MM.1S (cell line): ENCODE measurements around the gene TMPRSS7.
A peak's percentile ranks its signal among the peaks of the same experiment; 100 is the strongest.

Source experiments
- DNase-seq: peaks from one replicate; pipeline ENCODE4 v3.0.0-alpha.2; 2015
- H2AFZ ChIP-seq: fragments of 300-600 bp; sonication (generic); 2 replicates; pipeline ENCODE4 v1.6.0; 2016; ENCODE audit warnings: antibody characterized with exemption, low read length
- H3F3A ChIP-seq: fragments of 300-600 bp; sonication (generic); 2 replicates; pipeline ENCODE4 v1.6.1; 2016; ENCODE audit warnings: mild to moderate bottlenecking, antibody characterized with exemption, low read length, moderate library complexity, mixed read lengths; ENCODE audit not compliant: insufficient read depth
- H3K27ac ChIP-seq: fragments of 300-600 bp; sonication (generic); 2 replicates; pipeline ENCODE4 v1.5.1; 2016; ENCODE audit warnings: mild to moderate bottlenecking, low read length
- H3K27me3 ChIP-seq: fragments of 300-600 bp; sonication (generic); replicated peaks from 2 replicates; pipeline ENCODE4 v1.6.0; 2016; ENCODE audit warnings: low read length; ENCODE audit not compliant: insufficient read depth
- H3K36me3 ChIP-seq: fragments of 300-600 bp; sonication (generic); replicated peaks from 2 replicates; pipeline ENCODE4 v1.6.1; 2016; ENCODE audit warnings: mild to moderate bottlenecking, low read length, mixed read lengths; ENCODE audit not compliant: insufficient read depth
- H3K4me1 ChIP-seq: fragments of 300-600 bp; sonication (generic); 2 replicates; pipeline ENCODE4 v1.6.1; 2016; ENCODE audit warnings: low read length, mixed read lengths
- H3K4me2 ChIP-seq: fragments of 300-600 bp; sonication (generic); 2 replicates; pipeline ENCODE4 v1.6.0; 2016; ENCODE audit warnings: low read depth, low read length
- H3K4me3 ChIP-seq: fragments of 300-600 bp; sonication (generic); 2 replicates; pipeline ENCODE4 v1.5.1; 2016; ENCODE audit warnings: low read length, mixed read lengths
- H3K79me2 ChIP-seq: fragments of 300-600 bp; sonication (generic); 2 replicates; pipeline ENCODE4 v1.6.1; 2016; ENCODE audit warnings: mixed run types, low read length, mixed read lengths
- H3K9ac ChIP-seq: fragments of 300-600 bp; sonication (generic); 2 replicates; pipeline ENCODE4 v1.6.1; 2016; ENCODE audit warnings: low read length, mixed read lengths
- H3K9me2 ChIP-seq: fragments of 300-600 bp; sonication (generic); replicated peaks from 2 replicates; pipeline ENCODE4 v1.6.1; 2016; ENCODE audit warnings: mild to moderate bottlenecking, low read length, mixed read lengths; ENCODE audit not compliant: insufficient read depth
- H3K9me3 ChIP-seq: fragments of 300-600 bp; sonication (generic); replicated peaks from 2 replicates; pipeline ENCODE4 v1.6.1; 2016; ENCODE audit warnings: mild to moderate bottlenecking, low read length, mixed read lengths; ENCODE audit not compliant: insufficient read depth
- H4K20me1 ChIP-seq: fragments of 300-600 bp; sonication (generic); 2 replicates; pipeline ENCODE4 v1.6.1; 2016; ENCODE audit warnings: mild to moderate bottlenecking, low read length, moderate library complexity, mixed read lengths; ENCODE audit not compliant: insufficient read depth
- EZH2 ChIP-seq: fragments of 300-600 bp; sonication (generic); optimal IDR thresholded peaks from 2 replicates; pipeline ENCODE3; 2017; ENCODE audit warnings: low read depth, mild to moderate bottlenecking, antibody characterized with exemption, low read length, mixed read lengths
- EZH2phosphoT487 ChIP-seq: fragments of 300-600 bp; sonication (generic); IDR thresholded peaks from 2 replicates; pipeline ENCODE4 v1.6.1; 2018; ENCODE audit warnings: antibody characterized with exemption, low read length
- TF ChIP-seq, protein P1 (sequence below): fragments of 300-600 bp; sonication (generic); IDR thresholded peaks from 2 replicates; pipeline ENCODE4 v1.5.1; 2016; ENCODE audit warnings: antibody characterized with exemption, low read length, mixed read lengths

Gene TMPRSS7

DNA sequence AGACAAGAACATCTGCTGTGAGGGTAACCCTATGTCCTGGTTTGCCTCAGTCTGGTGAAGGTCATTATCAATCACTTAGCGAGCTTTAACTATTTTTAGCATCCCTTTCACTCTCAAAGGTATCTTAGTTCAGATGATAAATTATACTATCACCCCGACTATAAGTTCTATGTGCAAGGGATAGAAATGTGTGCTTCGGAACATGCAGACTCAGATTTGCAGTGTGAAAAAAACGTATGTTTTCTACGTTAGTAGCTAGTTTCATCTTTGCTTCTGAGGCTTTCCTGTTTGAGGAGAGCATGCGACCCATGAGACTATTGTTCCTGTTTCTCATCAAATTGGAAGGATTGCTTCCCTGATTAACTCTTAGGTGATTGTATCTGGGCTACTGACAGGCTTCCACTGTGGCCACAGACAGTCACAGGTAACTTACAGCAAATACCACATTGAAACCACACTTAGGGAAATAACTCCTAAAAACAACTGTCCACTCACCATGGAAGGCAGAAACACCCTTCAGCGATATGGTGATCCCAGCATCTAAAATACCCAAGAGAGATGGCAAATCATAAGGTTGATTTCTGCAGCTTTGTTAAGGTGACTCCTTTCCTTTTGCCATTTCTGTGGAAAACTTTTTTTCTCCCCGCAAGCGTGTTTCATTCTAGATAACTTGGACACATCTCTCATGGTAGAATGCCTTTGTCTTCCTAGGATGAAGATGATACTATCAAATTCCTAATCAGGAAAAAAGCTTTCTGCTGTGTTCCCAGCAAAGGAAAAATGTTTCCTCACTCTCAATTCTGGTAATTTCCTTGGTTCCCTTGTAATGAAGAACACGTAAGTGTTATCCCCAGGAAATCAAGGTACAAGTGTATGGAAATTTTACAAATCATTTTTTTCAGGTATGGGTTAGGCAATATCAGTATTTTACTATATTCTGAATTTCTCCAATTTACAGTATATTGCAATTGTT lies 93.3 kb downstream of the TMPRSS7 start:
- peaks cover 52% of the 10 kb centered on the region for H3F3A ChIP-seq
- H3K9ac ChIP-seq, result peak overlapping the region; percentile 40
- H3K9me3 ChIP-seq, result no peaks in the 10 kb centered on the region
- H3K4me2 ChIP-seq, result peak overlapping the region; percentile 68
- H3K27ac ChIP-seq, result peak overlapping the region; percentile 81
- 0 out of 2 replicates have a peak, but pooled peaks cover 3% of the 10 kb centered on the region for H3K36me3 ChIP-seq
- H3K4me3 ChIP-seq, result peak overlapping the region; percentile 24
- H3K27me3 ChIP-seq, result no peaks in the 10 kb centered on the region
- H3K4me1 ChIP-seq, result peaks cover 68% of the 10 kb centered on the region
- H3K9me2 ChIP-seq, result no peaks in the 10 kb centered on the region
- peaks cover 66% of the 10 kb centered on the region for H3K79me2 ChIP-seq
- peak; percentile 42 for DNase-seq
- TF ChIP-seq EZH2 (no peak), EZH2phosphoT487 (no peak)
- TF ChIP-seq, protein P1, sequence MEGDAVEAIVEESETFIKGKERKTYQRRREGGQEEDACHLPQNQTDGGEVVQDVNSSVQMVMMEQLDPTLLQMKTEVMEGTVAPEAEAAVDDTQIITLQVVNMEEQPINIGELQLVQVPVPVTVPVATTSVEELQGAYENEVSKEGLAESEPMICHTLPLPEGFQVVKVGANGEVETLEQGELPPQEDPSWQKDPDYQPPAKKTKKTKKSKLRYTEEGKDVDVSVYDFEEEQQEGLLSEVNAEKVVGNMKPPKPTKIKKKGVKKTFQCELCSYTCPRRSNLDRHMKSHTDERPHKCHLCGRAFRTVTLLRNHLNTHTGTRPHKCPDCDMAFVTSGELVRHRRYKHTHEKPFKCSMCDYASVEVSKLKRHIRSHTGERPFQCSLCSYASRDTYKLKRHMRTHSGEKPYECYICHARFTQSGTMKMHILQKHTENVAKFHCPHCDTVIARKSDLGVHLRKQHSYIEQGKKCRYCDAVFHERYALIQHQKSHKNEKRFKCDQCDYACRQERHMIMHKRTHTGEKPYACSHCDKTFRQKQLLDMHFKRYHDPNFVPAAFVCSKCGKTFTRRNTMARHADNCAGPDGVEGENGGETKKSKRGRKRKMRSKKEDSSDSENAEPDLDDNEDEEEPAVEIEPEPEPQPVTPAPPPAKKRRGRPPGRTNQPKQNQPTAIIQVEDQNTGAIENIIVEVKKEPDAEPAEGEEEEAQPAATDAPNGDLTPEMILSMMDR, result no peak
- no peak overlapping the region for H2AFZ ChIP-seq
- no peaks in the 10 kb centered on the region for H4K20me1 ChIP-seq

DNA sequence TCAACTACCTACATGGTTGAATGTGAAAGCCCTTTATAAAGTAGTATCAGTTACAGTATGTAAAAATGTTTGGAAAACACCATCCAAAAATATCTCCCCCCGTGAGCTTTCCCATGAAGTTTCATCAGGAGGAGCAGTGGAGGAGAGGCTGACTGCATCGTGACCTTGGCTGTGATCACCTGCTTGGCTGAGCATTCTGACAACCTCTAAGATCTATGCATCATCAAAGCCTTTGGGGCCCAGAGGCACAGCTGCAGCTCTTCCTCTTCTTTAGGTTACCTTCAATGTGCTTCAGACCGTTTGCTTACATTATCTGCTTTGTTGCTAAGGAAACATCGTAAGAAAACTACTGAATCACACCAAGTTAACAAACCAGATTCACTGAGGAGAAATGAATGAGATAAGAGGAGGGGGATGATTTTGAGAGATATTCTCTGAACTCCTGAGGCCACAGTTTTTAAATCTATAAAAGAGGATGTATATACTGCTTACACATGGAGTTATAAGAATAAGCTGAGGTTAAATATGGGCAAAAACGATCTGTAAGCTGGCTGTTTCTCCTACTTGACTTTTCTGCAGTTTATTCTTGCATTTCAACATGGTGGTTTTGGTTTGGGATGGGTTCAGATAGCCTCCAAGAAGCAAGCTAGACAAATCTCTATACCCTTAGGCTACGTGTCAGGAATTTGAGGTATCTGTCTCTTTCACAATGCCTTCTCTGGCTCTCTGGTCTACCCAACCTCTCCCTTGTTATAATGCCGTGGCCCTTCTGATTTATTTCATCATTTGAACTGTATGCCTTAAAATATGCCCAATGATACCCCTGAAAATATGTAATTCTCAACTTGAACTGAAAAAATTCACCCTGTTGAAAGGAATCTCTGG lies 94.5 kb downstream of the TMPRSS7 start:
- Histone ChIP-seq H3K9me2 (no peaks in the 10 kb centered on the region), H3K27me3 (no peaks in the 10 kb centered on the region), H3K36me3 (no peaks in the 10 kb centered on the region), H3K4me3 (no peak overlapping the region), H3K9ac (peak overlapping the region; percentile 27; the same call in 1 of the 2 replicates), H4K20me1 (no peaks in the 10 kb centered on the region), H3K4me1 (peaks cover 72% of the 10 kb centered on the region), H3K27ac (peak overlapping the region; percentile 81), H3F3A (peaks cover 64% of the 10 kb centered on the region), H3K4me2 (peak overlapping the region; percentile 88; the same call in 1 of the 2 replicates), H3K79me2 (peaks cover 53% of the 10 kb centered on the region), H2AFZ (no peak overlapping the region), H3K9me3 (no peaks in the 10 kb centered on the region)
- TF ChIP-seq EZH2, result no peak
- TF ChIP-seq EZH2phosphoT487, result no peak
- TF ChIP-seq, protein P1, result no peak
- peak; percentile 82 for DNase-seq

DNA sequence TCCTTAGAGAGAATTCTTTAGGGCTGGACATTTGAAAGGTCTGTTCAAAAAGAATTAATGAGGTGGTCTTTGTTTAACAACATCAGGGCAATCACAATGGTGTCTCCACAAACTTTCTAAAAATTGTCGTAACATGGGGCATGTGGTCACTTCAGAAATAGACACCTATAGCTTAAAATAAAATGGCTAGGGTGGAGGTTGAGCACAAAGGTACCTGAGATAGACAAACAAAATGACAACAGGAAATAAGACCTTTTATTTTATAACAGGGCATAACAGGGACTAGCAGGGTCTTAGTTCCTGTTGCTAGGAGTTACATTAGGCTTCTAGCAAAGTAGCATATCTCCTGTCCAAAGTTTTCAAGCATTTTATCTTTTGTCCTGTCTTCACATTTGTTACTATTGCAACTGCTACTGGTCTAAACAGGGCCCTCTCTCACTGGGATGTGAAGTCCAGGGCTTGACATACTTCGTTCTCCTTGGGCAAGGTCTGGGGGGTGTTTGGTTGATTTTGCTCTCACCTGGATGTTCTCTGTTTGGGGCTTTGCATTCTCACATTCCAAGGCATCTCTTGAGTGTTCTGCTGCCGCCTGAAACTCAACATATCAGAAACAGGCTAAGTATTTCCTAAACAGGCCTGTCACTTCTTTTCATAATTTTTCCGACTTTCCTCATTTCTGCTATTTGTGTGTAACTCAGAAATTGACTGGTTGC lies 95.5 kb downstream of the TMPRSS7 start:
- Histone ChIP-seq H3K9ac (peak overlapping the region; percentile 4; the same call in 1 of the 2 replicates), H3K4me1 (peaks cover 77% of the 10 kb centered on the region), H3K9me2 (no peaks in the 10 kb centered on the region), H3K4me2 (peak overlapping the region; percentile 88), H3K27me3 (no peaks in the 10 kb centered on the region), H3K4me3 (no peak overlapping the region), H4K20me1 (no peaks in the 10 kb centered on the region), H3K27ac (peak overlapping the region; percentile 81), H3F3A (peaks cover 72% of the 10 kb centered on the region), H3K79me2 (peaks cover 53% of the 10 kb centered on the region), H2AFZ (no peak overlapping the region), H3K9me3 (no peaks in the 10 kb centered on the region), H3K36me3 (no peaks in the 10 kb centered on the region)
- TF ChIP-seq EZH2 (no peak), EZH2phosphoT487 (no peak)
- TF ChIP-seq, protein P1, result no peak
- no peak for DNase-seq
